Stimulated activated naive CD8-positive, alpha-beta T cell treated with anti-CD3 and anti-CD28 coated beads, Interleukin-15, amount 100 ng/mL, for 72 hours (primary cell): Measurements from ENCODE around the gene MELTF.

Source experiments
- ATAC-seq: fragments of 150-1000 bp; cut with Tn5 transposase; 2 replicates; pipeline ENCODE4 v1.10.0; 2021; ENCODE audit warnings: mild to moderate bottlenecking, moderate library complexity
- DNase-seq, 2 donors: peaks; one replicate each; pipeline ENCODE4 v3.0.0; 2021 to 2022
- H3K27ac Mint-ChIP-seq, 2 donors: one replicate each; pipeline ENCODE4 v1.8.0; 2022; ENCODE audit warnings: mild to moderate bottlenecking in 2 of 2, mixed read lengths in 2 of 2, moderate library complexity in 2 of 2
- H3K27me3 Mint-ChIP-seq: one replicate; pipeline ENCODE4 v1.8.0; 2022; ENCODE audit warnings: mixed read lengths
- H3K4me1 Mint-ChIP-seq: one replicate; pipeline ENCODE4 v1.8.0; 2022; ENCODE audit warnings: mild to moderate bottlenecking, mixed read lengths
- H3K4me3 Mint-ChIP-seq, 2 donors: one replicate each; pipeline ENCODE4 v1.8.0; 2022; ENCODE audit warnings: mild to moderate bottlenecking in 2 of 2, mixed read lengths in 2 of 2, moderate library complexity in 1 of 2
- H3K9me3 Mint-ChIP-seq, 2 donors: one replicate each; pipeline ENCODE4 v1.8.0; 2022; ENCODE audit warnings: mixed read lengths in 2 of 2

Gene MELTF

GRCh38 chr3:196992461-196993065, 37.1 kb downstream of the MELTF start:
- no peak overlapping the region for H3K4me3 Mint-ChIP-seq
- no peaks in the 10 kb centered on the region for H3K27me3 Mint-ChIP-seq
- DNase-seq (no peak), ATAC-seq (no peak)
- H3K9me3 Mint-ChIP-seq: no peaks in the 10 kb centered on the region
- H3K27ac Mint-ChIP-seq: no peak overlapping the region
- H3K4me1 Mint-ChIP-seq: no peaks in the 10 kb centered on the region

GRCh38 chr3:196991581-196992460, 37.8 kb downstream of the MELTF start:
- Mint-ChIP-seq H3K4me3 (no peak overlapping the region), H3K4me1 (no peaks in the 10 kb centered on the region), H3K27me3 (peaks cover under 1% of the 10 kb centered on the region), H3K27ac (no peak overlapping the region), H3K9me3 (no peaks in the 10 kb centered on the region)
- ATAC-seq (no peak), DNase-seq (no peak)

DNA sequence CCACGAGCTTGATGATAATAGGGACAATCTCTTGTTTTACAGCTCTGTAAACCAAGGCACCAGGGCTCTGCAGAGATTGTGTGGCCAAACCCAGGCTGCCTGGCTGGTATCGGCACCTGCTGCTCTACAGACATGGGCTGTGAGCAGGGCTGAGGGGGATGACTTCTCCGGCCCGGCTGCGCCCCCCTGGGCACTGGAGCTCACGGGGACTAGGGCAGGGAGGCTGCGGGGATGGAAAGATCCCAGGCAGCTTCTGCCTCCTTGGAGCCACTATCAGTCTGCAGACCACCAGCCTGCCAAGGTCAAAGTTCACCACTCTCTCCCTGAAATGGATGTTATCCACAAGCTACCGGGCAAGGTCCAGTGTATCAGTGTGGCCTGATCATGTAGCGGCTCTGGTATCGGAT, 39.0 kb downstream of the MELTF start:
- H3K27me3 Mint-ChIP-seq: peaks cover 5% of the 10 kb centered on the region
- no peaks in the 10 kb centered on the region for H3K4me1 Mint-ChIP-seq
- H3K4me3 Mint-ChIP-seq: no peak overlapping the region
- H3K9me3 Mint-ChIP-seq: no peaks in the 10 kb centered on the region
- no peak for DNase-seq
- H3K27ac Mint-ChIP-seq: no peak overlapping the region
- ATAC-seq: no peak

GRCh38 chr3:196989721-196990262, 39.8 kb downstream of the MELTF start:
- DNase-seq (no peak), ATAC-seq (no peak)
- peaks cover 0 to 2% of the 10 kb centered on the region in 2 donors for H3K9me3 Mint-ChIP-seq
- H3K4me1 Mint-ChIP-seq: no peaks in the 10 kb centered on the region
- no peak overlapping the region for H3K27ac Mint-ChIP-seq
- H3K27me3 Mint-ChIP-seq: peaks cover 10% of the 10 kb centered on the region
- H3K4me3 Mint-ChIP-seq: no peak overlapping the region

- DNase-seq: no peak
- Mint-ChIP-seq H3K27me3 (peaks cover 18% of the 10 kb centered on the region), H3K27ac (no peak overlapping the region), H3K9me3 (peaks cover 1 to 14% of the 10 kb centered on the region in 2 donors), H3K4me3 (no peak overlapping the region), H3K4me1 (no peaks in the 10 kb centered on the region)
- ATAC-seq: no peak
Observed at GRCh38 chr3:196988241-196989029, 41.2 kb downstream of the MELTF start.

- DNase-seq (no peak), ATAC-seq (no peak)
- H3K4me1 Mint-ChIP-seq: no peaks in the 10 kb centered on the region
- H3K4me3 Mint-ChIP-seq: no peak overlapping the region
- peaks cover 18% of the 10 kb centered on the region for H3K27me3 Mint-ChIP-seq
- peaks cover 6 to 19% of the 10 kb centered on the region in 2 donors for H3K9me3 Mint-ChIP-seq
- no peak overlapping the region for H3K27ac Mint-ChIP-seq
Observed at GRCh38 chr3:196987022-196987421, 42.6 kb downstream of the MELTF start.

DNA sequence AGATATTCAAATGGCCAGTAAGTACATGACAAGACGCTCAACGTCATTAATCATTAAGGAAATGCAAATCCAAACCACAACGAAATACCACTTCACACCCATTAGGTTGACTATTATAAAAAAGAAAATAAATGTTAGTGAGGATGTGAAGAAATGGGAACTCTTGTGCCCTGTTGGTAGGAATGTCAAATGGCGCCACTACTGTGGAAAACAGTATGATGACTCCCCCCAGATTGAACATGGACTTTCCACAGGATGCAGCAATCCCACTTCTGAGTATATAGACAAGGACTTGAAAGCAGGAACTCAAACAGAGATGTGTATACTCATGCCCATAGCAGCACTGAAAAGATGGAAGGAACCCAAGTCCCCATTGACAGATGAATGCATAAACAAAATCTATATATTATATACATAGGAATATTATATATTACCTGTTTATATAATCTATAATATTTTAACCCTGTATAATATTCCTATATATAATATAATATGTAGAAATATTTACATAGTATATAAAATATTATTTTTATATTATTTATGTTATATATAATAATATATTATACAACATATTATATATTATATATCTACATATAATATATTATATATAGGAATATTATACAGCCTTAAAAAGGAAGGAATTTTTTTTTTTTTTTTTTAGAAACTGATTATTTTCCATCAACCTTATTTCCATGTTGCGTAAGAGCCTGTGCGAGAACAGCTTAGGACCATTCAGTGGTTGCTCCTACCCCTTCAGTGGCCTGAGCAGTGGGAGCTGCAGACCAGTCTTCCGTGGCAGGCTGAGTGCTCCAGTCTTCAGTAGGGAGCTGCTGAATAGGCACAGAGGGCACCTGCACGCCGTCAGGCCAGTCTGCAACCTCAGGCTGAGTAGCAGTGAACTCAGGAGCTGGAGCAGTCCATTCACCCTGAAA, 43.4 kb downstream of the MELTF start:
- peaks cover 18% of the 10 kb centered on the region for H3K27me3 Mint-ChIP-seq
- no peak overlapping the region for H3K27ac Mint-ChIP-seq
- H3K9me3 Mint-ChIP-seq: peaks cover 11 to 25% of the 10 kb centered on the region in 2 donors
- no peaks in the 10 kb centered on the region for H3K4me1 Mint-ChIP-seq
- H3K4me3 Mint-ChIP-seq: no peak overlapping the region
- no peak for ATAC-seq
- DNase-seq: no peak

DNA sequence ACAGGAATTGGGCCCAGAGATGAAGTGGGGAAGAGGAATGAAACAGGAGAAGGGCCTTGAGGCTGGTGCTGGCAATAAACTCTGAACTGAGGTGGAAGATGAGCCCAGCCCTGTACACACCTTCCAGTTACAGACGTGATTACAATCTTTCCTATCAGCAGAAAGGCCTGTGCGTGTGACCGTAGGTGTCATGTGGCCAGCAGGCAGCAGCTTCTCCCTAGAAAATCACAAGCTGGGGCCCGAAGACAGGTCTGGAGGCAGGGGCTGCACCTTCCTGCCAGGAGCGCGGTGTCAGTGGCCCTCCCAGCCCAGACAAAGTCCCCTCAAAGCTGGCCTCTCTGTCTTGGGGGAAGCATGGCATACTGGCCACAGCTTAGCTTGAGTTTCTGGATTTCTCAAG, 44.3 kb downstream of the MELTF start:
- no peaks in the 10 kb centered on the region for H3K4me1 Mint-ChIP-seq
- H3K27ac Mint-ChIP-seq: no peak overlapping the region
- peaks cover 18% of the 10 kb centered on the region for H3K27me3 Mint-ChIP-seq
- ATAC-seq: no peak
- no peak for DNase-seq
- peaks cover 11 to 26% of the 10 kb centered on the region in 2 donors for H3K9me3 Mint-ChIP-seq
- no peak overlapping the region for H3K4me3 Mint-ChIP-seq

- peaks cover 6% of the 10 kb centered on the region for H3K4me1 Mint-ChIP-seq
- no peak for DNase-seq
- H3K9me3 Mint-ChIP-seq: peaks cover 11 to 26% of the 10 kb centered on the region in 2 donors
- H3K4me3 Mint-ChIP-seq: no peak overlapping the region
- no peak for ATAC-seq
- no peak overlapping the region for H3K27ac Mint-ChIP-seq
- peaks cover 28% of the 10 kb centered on the region for H3K27me3 Mint-ChIP-seq
Observed at GRCh38 chr3:196983186-196983585, 46.4 kb downstream of the MELTF start.

DNA sequence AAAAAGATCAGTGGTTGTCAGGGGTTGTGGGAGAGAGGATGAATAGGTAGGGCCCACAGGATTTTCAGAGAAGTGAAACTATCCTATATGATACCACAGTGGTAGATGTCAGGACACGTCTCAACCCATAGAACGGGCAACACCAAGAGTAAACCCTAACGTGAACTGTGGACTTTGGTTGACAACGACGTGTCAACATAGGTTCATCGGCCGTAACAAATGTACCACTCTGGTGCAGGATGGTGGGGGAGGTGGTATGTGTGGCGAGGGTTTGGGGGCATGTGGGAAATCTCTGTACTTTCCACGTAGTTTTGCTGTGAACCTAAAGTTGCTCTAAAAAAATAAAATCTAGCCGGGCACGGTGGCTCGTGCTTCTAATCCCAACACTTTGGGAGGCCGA, 48.0 kb downstream of the MELTF start:
- DNase-seq: no peak
- Mint-ChIP-seq H3K4me1 (peaks cover 6% of the 10 kb centered on the region), H3K27me3 (peaks cover 28% of the 10 kb centered on the region), H3K27ac (peak overlapping the region in 1 of 2 donors; percentile 12), H3K9me3 (peaks cover 11 to 26% of the 10 kb centered on the region in 2 donors), H3K4me3 (no peak overlapping the region)
- ATAC-seq: no peak

DNA sequence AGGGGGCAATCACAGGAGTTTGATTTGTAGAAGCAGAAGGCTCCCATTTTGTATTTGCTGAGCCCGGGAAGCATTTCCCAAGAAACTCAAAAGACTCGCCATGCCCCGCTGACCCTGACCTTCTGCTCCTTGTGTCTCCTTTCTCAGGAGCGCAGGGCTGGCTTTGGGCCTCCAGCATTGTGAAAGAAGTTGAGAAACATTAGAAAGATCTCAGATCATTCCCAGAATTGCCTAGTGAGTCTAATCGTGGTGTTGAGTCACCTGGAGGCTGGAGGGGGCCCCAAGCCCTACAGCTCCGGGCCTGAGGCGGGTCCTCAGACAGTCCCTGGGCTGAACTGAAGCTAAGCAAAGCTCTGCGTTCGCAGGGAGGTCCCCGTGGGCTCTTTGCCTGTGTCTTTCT, 50.1 kb downstream of the MELTF start:
- ATAC-seq (no peak), DNase-seq (no peak)
- peaks cover 6% of the 10 kb centered on the region for H3K4me1 Mint-ChIP-seq
- peaks cover 27% of the 10 kb centered on the region for H3K27me3 Mint-ChIP-seq
- H3K9me3 Mint-ChIP-seq: peaks cover 11 to 22% of the 10 kb centered on the region in 2 donors
- no peak overlapping the region for H3K27ac Mint-ChIP-seq
- H3K4me3 Mint-ChIP-seq: no peak overlapping the region

DNA sequence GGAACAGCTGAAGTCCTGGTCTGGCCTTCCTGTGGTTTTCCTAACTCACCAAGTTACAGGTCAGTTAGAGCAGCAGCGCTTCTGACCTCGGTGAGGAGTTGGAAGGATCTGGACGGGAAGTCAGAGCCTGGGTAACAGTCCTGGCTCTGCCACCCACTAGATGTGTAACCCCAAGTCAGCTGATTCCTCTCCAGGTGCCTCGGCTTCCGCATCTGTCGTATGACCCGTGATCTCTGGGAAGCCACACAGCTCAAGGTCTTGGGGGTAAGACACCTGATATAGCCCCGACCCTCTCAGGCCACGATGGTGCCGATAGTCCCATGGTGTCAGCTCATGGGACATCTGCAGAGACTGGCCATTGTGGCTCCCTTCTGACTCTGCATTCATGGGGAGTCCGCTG, 52.7 kb downstream of the MELTF start:
- no peak for DNase-seq
- H3K4me1 Mint-ChIP-seq: peaks cover 6% of the 10 kb centered on the region
- no peak for ATAC-seq
- H3K27ac Mint-ChIP-seq: peak overlapping the region in 1 of 2 donors; percentile 20
- no peak overlapping the region for H3K4me3 Mint-ChIP-seq
- H3K9me3 Mint-ChIP-seq: peaks cover 5 to 7% of the 10 kb centered on the region in 2 donors
- H3K27me3 Mint-ChIP-seq: peaks cover 25% of the 10 kb centered on the region

- H3K9me3 Mint-ChIP-seq: no peaks in the 10 kb centered on the region
- H3K4me1 Mint-ChIP-seq: peaks cover 9% of the 10 kb centered on the region
- DNase-seq (no peak), ATAC-seq (no peak)
- peaks cover 38% of the 10 kb centered on the region for H3K27me3 Mint-ChIP-seq
- peak overlapping the region in 1 of 2 donors; percentile 13 for H3K27ac Mint-ChIP-seq
- H3K4me3 Mint-ChIP-seq: no peak overlapping the region
Observed at GRCh38 chr3:196975349-196975748, 54.3 kb downstream of the MELTF start.

DNA sequence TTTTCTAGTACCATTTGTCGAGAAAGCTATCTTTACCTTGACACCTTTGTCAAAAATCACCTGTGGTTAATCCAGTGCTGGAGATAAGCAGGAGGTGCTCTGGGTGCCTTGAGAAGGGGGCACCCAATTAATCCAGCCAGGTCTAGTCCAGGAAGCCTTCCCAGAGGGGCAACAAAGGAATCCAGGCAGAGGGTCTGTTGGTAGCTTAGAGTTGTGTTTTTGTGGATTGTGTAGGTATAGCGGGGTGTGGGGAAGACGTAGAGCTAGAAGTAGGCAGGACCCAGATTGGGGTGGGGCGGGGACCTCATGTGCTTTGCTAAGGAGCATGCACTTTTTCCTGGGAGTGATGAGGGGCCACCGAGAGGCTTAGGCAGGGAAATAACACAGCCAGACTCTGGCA, 55.0 kb downstream of the MELTF start:
- H3K4me1 Mint-ChIP-seq: peaks cover 14% of the 10 kb centered on the region
- H3K9me3 Mint-ChIP-seq: no peaks in the 10 kb centered on the region
- no peak for ATAC-seq
- no peak overlapping the region for H3K27ac Mint-ChIP-seq
- peaks cover 43% of the 10 kb centered on the region for H3K27me3 Mint-ChIP-seq
- no peak for DNase-seq
- H3K4me3 Mint-ChIP-seq: no peak overlapping the region
